CD4-positive, alpha-beta T cell treated with Interleukin-17A for 1 hour (primary cell): ENCODE data around the gene MEGF6.

Experiments used
- DNase-seq: peaks from one replicate; pipeline ENCODE4 v3.0.0-alpha.2; 2020

Gene MEGF6

GRCh38 chr1:3515774-3516480, 95.4 kb downstream of the MEGF6 start:
- no peak for DNase-seq

DNA sequence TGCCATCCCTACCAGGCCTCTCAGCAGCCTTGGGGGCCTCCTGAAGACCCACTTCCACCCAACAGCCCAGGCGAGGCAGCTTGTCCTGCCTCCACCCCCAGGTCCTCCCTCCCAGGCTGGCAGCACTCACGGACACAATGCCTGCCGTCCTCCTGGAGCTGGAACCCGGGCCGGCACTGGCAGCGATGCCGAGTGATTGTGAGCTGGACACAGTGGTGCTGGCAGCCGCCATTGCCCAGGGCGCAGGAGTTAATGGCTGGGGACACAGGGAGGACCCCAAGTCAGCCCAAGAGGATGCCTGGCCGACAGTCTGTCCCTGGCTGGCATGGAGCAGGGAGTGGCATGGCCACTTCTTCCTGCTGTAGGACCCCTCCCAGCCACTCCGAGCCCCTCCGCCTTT, 96.0 kb downstream of the MEGF6 start:
- no peak for DNase-seq

GRCh38 chr1:3514404-3514803, 96.9 kb downstream of the MEGF6 start:
- DNase-seq, result no peak

- DNase-seq, result no peak
Measured at GRCh38 chr1:3511856-3512255, 99.5 kb downstream of the MEGF6 start.

DNA sequence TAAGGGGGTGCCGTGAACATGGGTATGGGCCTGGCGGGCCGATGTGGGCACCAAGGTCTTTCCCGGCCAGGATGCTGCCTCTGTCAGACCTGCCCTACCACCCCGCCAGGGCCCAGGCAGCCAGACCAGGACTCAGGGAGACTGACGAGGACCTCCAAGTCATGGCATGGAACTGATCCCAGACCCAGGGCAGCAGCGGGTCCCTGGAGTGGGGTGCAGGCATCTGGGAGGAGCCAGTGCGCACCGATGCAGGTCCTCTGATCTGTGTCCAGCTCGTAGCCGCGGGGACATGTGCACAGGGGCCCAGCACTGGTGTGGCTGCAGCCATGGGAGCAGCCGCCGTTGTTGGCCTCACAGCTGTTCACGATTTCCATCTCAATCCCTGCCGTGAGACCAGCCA, 100.0 kb downstream of the MEGF6 start:
- no peak for DNase-seq

GRCh38 chr1:3510956-3511250, 100.4 kb downstream of the MEGF6 start:
- no peak for DNase-seq

DNA sequence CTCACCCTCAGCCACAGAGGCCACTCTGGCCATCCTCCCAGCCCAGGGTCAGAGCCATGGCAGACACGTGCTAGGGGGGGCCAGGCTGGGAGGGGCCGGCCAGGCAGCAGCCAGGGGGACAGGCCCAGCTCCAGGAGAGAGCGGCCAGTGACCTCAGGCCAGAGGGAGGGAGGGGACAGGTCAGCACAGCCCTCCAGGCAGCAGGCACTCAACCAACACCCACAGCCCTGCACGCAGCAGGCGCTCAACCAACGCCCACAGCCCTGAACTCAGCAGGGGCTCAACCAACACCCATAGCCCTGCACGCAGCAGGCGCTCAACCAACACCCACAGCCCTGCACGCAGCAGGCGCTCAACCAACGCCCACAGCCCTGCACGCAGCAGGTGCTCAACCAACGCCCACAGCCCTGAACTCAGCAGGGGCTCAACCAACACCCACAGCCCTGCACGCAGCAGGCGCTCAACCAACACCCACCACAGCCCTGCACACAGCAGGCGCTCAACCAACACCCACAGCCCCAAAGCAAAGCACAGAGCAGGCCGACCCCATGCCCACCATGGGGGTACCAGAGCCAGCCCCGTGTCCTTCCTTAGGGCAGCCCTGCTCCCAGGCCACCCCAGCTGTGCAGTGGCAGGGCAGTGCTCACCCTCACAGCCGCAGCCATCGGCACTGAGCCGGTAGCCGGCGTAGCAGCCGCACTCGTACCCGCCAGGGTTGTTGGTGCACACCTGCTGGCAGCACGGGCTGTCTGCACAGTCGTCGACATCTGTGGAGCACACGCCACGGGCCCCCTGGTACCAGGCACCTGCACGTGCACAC, 101.0 kb downstream of the MEGF6 start:
- no peak for DNase-seq

GRCh38 chr1:3509721-3510120, 101.6 kb downstream of the MEGF6 start:
- DNase-seq, result no peak

DNA sequence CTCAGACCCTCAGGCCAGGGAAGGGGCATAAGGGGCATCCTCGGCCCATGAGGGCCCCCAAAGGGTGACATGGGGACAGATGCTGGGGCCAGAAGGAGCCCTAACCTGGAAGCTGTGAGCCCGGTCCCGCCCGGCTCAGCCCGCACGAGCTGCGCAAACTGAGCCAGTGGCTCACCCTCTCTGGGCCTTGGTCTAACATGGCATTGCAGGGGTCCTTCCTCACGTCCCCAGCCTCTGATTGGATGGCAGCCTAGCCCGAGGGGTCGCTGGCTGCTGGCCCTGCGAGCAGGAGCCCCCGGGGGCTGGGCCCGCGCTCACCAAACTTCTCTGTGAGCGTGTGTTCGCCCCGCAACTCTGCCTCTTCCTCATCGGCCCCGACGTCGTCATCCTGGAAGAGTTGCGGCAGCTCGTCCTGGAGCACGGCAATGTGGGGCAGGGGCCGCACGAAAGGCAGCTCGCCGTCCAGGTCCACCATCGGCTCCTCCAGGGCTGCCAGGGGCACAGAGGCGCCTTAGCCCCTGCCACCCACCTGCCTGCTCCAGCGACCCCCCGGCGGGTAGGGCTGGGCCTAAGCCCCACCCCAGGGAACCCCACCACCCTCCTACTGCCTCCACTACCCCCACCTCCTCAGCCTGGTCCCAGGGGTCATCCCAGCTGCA, 102.4 kb downstream of the MEGF6 start:
- DNase-seq, result no peak

- no peak for DNase-seq
Measured at GRCh38 chr1:3507636-3508275, 103.6 kb downstream of the MEGF6 start.

DNA sequence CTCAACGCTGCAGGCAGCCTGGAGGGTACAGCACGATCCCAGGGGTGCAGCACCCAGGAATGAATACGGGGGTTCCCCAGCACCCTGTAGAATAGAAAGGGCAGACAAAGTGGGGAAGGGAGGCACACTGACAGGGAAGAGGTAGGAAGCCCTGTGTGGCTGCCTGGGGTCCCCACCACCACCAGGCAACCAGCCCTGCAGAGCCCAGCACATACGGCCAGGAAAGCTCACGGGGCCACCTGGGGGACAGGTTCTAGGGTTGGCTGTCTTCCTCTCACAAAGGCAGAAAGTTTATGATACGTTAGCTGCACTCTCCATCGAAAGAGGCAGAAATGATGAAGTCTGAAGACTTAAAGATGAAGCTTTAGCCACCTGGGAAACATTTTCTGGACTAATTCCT, 104.4 kb downstream of the MEGF6 start:
- DNase-seq, result no peak

GRCh38 chr1:3506041-3506440, 105.3 kb downstream of the MEGF6 start:
- no peak for DNase-seq

GRCh38 chr1:3505161-3505560, 106.1 kb downstream of the MEGF6 start:
- no peak for DNase-seq

DNA sequence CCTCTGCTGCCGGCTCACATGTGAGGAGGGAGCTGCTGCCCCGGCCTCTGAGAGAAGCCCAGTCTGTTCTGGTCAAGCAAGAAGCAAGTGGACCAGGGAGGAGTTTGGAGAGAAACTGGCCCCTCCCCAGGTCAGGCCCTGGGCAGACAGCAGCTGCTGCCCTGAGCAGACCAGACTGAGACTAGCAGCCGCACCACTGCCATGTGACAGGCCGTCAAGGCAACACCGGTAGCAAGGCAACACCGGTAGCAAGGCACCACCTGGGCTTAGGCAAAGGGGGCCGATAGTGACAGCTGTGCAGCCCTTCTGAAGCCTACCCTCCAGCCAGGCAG, 106.5 kb downstream of the MEGF6 start:
- DNase-seq, result no peak

GRCh38 chr1:3504151-3504821, 107.0 kb downstream of the MEGF6 start:
- DNase-seq, result no peak

GRCh38 chr1:3503525-3503886, 107.8 kb downstream of the MEGF6 start:
- no peak for DNase-seq

DNA sequence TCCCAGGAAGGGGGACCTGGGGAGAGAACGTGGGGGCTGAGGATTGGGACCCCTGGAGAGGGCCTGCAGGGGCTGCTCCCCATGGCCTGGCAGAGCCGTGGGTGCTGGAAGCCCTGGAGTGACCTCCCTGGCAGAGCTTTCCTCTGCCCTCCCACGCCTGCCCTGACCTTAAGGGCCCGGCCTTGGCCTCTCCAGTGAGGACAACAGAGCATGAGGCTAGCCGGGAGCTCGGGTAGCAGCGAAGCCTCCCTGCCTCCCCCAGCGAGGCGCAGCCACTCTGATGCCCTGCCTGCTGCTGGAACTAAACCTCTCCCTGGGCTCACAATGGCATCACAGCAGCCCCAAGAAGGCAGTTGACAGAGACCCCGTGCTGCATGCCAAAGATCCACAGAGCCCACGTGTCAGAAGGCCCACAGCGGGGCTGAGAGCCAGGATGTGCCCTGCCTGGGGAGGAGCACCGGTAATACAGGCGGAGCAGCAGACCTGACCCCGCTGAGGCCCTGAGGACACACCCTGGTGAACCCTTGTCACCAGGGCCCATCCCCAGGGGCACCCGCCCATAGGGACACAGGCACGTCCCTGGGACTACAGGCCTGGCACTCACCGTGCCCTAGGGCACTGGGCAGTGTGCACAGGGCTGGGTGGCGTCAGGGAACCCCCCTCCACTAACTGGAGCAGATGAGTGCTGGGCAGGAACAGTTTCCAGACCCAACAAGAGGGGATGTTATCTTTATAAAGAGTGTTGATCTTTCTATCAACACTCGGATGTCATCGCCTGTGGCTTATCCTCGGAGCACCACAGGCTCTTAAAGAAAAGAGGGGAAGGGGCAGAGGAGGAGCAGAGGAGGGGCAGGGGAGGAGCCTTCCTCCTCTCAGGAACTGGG, 108.4 kb downstream of the MEGF6 start:
- DNase-seq, result no peak

DNA sequence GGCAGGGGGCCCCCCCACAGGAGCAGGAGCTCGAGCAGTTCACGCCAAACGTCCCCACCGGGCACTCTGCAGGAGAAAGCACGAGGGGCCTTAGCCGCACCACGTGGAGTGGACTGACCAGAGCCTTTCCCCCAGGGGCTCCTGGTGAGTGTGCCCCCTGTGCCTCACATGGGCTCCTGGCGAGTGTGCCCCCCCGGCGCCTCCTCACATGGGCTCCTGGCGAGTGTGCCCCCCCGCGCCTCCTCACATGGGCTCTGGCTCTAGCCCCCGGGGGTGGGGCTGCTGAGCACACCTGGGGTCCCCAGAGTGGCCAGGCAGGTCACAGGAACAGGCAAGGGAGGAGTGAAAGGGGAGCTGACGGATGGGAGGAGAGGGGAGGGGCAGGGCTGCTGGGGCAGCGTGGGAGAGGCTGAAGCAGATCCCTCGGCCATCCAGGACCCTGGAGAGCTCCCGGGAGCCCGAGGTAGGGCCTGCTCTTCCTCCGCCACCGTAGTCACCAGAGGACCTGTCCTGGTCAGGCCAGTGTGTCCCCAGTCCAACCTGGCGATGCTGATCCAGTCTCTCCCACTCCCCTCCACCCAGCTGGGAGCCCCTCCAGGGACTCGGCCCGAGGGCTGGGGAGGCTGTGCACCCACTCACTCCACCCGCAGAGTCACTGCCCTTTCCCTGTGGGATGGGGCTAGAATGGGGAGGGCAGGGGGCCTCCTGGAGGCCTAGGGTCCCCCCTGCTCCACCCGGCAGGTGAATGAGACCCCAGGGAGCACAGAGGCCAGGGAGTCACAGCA, 109.3 kb downstream of the MEGF6 start:
- no peak for DNase-seq

DNA sequence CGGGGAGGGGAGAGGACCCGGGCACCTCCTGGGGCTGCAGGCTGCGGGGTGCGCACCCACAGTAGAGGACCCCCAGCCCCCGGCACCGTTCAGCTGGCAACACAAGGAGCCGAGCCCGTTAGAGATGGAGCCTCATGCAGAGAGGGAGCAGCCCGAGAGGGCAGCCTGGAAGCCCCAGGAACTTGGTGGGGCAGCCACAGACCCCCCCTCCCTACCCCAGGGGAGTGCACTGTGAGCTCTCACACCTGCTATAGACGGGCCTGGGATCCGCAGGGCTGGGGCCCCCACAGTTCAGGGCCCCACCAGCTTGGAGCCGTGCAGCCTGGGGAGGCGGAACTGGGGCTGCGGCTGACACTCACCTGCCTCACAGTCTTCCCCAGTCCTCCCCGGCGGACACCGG, 109.9 kb downstream of the MEGF6 start:
- no peak for DNase-seq

GRCh38 chr1:3500265-3500835, 111.0 kb downstream of the MEGF6 start:
- no peak for DNase-seq

DNA sequence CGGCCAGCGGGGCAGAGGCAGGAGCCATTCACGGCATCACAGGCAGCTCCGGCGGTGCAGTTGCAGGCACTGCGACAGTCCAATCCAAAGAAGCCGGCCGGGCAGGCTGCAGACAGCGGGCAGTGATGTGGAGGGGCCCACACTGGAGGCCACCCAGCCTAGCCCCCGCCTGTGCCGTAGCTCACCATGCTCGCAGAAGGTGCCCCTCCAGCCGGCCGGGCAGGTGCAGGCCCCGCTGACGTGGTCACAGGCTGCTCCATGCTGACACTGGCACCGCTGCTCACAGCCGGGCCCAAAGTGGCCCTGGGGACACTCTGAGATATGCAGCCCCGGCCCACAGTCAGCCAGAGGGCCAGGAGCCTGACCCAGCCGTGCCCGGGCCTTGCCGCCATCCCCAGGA, 111.7 kb downstream of the MEGF6 start:
- DNase-seq, result no peak
